K562 (cell line): ENCODE data around the gene TSC1. TPM values are rescaled to one million over a fixed set of nuclear protein-coding genes. Genes with fewer than 3 reads are reported as not detected.

Experiments used
- ATAC-seq: fragments of 200-7000 bp; cut with Tn5 transposase; 3 replicates; pipeline ENCODE4 v1.9.1; 2020; ENCODE audit warnings: moderate library complexity
- BruUV-seq: library from RNA; stranded (reverse); fragments of 400-500 nt; replicated peaks from 2 replicates; lab custom pipeline; 2021; lab: Mats Ljungman, UMichigan
- CTCF ChIA-PET: fragments of 300-600 bp; formaldehyde crosslinking; extraction: SDS; loops from one replicate; lab custom pipeline; 2021; ENCODE audit warnings: low intra/inter-chr PET ratio; lab: Yijun Ruan, JAX
- POLR2A ChIA-PET: fragments of 300-600, 350-650 bp; sonication (Branson Sonifier 250); formaldehyde crosslinking; extraction: SDS; loops from one replicate; lab custom pipeline; 2021; ENCODE audit warnings: antibody characterized with exemption, inconsistent platforms; lab: Yijun Ruan, JAX
- DNase-seq, 4 experiments: peaks; one replicate each; pipeline versions ENCODE4 v3.0.0 to v3.0.0-alpha.2; 2011 to 2018; ENCODE audit warnings: low spot score in 3 of 4, mixed read lengths in 3 of 4; ENCODE audit errors: extremely low read depth in 1 of 4
- FAIRE-seq: peaks from 2 replicates; lab custom pipeline; 2011; peaks lifted over from hg19 to GRCh38; lab: Jason Lieb, UNC
- H2AFZ ChIP-seq: 2 replicates; pipeline ENCODE4 v1.6.0; 2011; ENCODE audit warnings: low read depth, low read length, control low read depth, inconsistent platforms
- H3K27ac ChIP-seq: fragments of 200-600 bp; 3 replicates; pipeline ENCODE4 v1.8.0; 2011; ENCODE audit warnings: low read depth, mild to moderate bottlenecking, control low read depth, inconsistent platforms, low read length, moderate library complexity, mixed read lengths; ENCODE audit errors: extremely low read depth
- H3K27me3 ChIP-seq, 2 experiments: fragments of 300-600 bp in 1 of 2; 2 replicates in 1 of 2; 3 replicates in 1 of 2; pipeline versions ENCODE4 v1.6.0 to v1.8.0; 2011; ENCODE audit warnings: inconsistent platforms in 2 of 2, low read length in 2 of 2, mild to moderate bottlenecking in 1 of 2, mixed read lengths in 1 of 2, moderate library complexity in 1 of 2; ENCODE audit not compliant: control insufficient read depth in 2 of 2, insufficient read depth in 2 of 2
- H3K36me3 ChIP-seq: fragments of 300-600 bp; 3 replicates; pipeline ENCODE4 v1.8.0; 2011; ENCODE audit warnings: mild to moderate bottlenecking, low read length, inconsistent platforms; ENCODE audit not compliant: control insufficient read depth, insufficient read depth
- H3K4me1 ChIP-seq, 2 experiments: fragments of 200-600 bp in 1 of 2; replicated peaks in 1 of 2; 2 replicates in 1 of 2; 3 replicates in 1 of 2; pipeline versions ENCODE4 v1.5.1 to v1.8.0; 2011; ENCODE audit warnings: inconsistent platforms in 2 of 2, low read length in 2 of 2, mild to moderate bottlenecking in 1 of 2, mixed read lengths in 1 of 2, moderate library complexity in 1 of 2; ENCODE audit not compliant: control insufficient read depth in 2 of 2, insufficient read depth in 2 of 2
- H3K4me2 ChIP-seq: 2 replicates; pipeline ENCODE4 v1.6.1; 2011; ENCODE audit warnings: low read length, control low read depth, inconsistent platforms, mixed read lengths; ENCODE audit not compliant: insufficient read depth
- H3K4me3 ChIP-seq: fragments of 200-600 bp; sonication (generic), shearing (Covaris generic); 2 replicates; pipeline ENCODE4 v1.5.1; 2016; ENCODE audit warnings: control low read depth, inconsistent platforms
- H3K79me2 ChIP-seq: fragments of 200-600 bp; 3 replicates; pipeline ENCODE4 v1.8.0; 2011; ENCODE audit warnings: low read length, inconsistent platforms; ENCODE audit not compliant: control insufficient read depth, insufficient read depth
- H3K9ac ChIP-seq, 2 experiments: 2 replicates each; pipeline versions ENCODE4 v1.6.0 to v1.6.1; 2011; ENCODE audit warnings: low read depth in 2 of 2, low read length in 2 of 2, control low read depth in 1 of 2, inconsistent platforms in 1 of 2, mild to moderate bottlenecking in 1 of 2, mixed read lengths in 1 of 2; ENCODE audit not compliant: insufficient read depth in 1 of 2
- H3K9me1 ChIP-seq: one replicate; pipeline ENCODE4 v1.6.0; 2011; ENCODE audit warnings: inconsistent platforms, mild to moderate bottlenecking, low read length, moderate library complexity; ENCODE audit not compliant: control insufficient read depth, insufficient read depth
- H3K9me3 ChIP-seq: replicated peaks from 2 replicates; pipeline ENCODE4 v1.5.1; 2011; ENCODE audit warnings: low read depth, low read length, inconsistent platforms; ENCODE audit not compliant: control insufficient read depth, insufficient read depth
- H4K20me1 ChIP-seq: replicated peaks from 2 replicates; pipeline ENCODE4 v1.6.1; 2011; ENCODE audit warnings: low read length, inconsistent platforms, mixed read lengths; ENCODE audit not compliant: control insufficient read depth, insufficient read depth
- BCOR ChIP-seq: fragments of 450-650 bp; IDR thresholded peaks from 2 replicates; pipeline ENCODE4 v1.6.1; 2016
- CTBP1 ChIP-seq: fragments of 450-650 bp; IDR thresholded peaks from 2 replicates; pipeline ENCODE4 v1.6.1; 2016; ENCODE audit warnings: borderline replicate concordance
- DACH1 ChIP-seq: fragments of 450-650 bp; IDR thresholded peaks from 2 replicates; pipeline ENCODE4 v1.6.1; 2018; ENCODE audit not compliant: partially characterized antibody
- DDX20 ChIP-seq: fragments of 450-650 bp; IDR thresholded peaks from 2 replicates; pipeline ENCODE4 v1.6.1; 2016; ENCODE audit warnings: missing genetic modification characterization, low read depth, mild to moderate bottlenecking, missing compliant biosample characterization, moderate library complexity
- ELF2 ChIP-seq: fragments of 250-450 bp; sonication (Bioruptor Pico); IDR thresholded peaks from 2 replicates; pipeline ENCODE4 v1.5.0; 2021; ENCODE audit warnings: mild to moderate bottlenecking
- L3MBTL2 ChIP-seq: fragments of 450-650 bp; IDR thresholded peaks from 2 replicates; pipeline ENCODE4 v1.6.1; 2016; ENCODE audit warnings: mild to moderate bottlenecking, moderate library complexity
- MAFK ChIP-seq: IDR thresholded peaks from 2 replicates; pipeline ENCODE4 v1.6.1; 2011; ENCODE audit warnings: low read length, improper control_type of control experiment
- MED1 ChIP-seq: sonication (generic); formaldehyde crosslinking; IDR thresholded peaks from 2 replicates; pipeline ENCODE4 v1.8.1; 2023; ENCODE audit warnings: missing genetic modification reagents, borderline replicate concordance
- NR1H2 ChIP-seq: sonication (generic); formaldehyde crosslinking; IDR thresholded peaks from 2 replicates; pipeline ENCODE4 v1.4.0; 2020; ENCODE audit warnings: mild to moderate bottlenecking, missing genetic modification reagents
- SOX6 ChIP-seq: fragments of 450-650 bp; IDR thresholded peaks from 2 replicates; pipeline ENCODE4 v1.6.1; 2014; ENCODE audit warnings: mild to moderate bottlenecking
- SUPT5H ChIP-seq: fragments of 450-650 bp; IDR thresholded peaks from 2 replicates; pipeline ENCODE4 v1.6.1; 2016
- TBL1XR1 ChIP-seq, 2 experiments: IDR thresholded peaks; 2 replicates each; pipeline ENCODE4 v1.6.1; 2012; ENCODE audit warnings: improper control_type of control experiment in 2 of 2, low read length in 2 of 2, mild to moderate bottlenecking in 1 of 2
- ZNF133 ChIP-seq: fragments of 250-450 bp; sonication (Bioruptor Pico); IDR thresholded peaks from 2 replicates; pipeline ENCODE4 v1.4.0; 2020; ENCODE audit warnings: mild to moderate bottlenecking
- ZNF561 ChIP-seq: fragments of 450-650 bp; formaldehyde crosslinking; conservative IDR thresholded peaks from 2 replicates; pipeline ENCODE4 v1.4.0; 2020; ENCODE audit warnings: mild to moderate bottlenecking, moderate library complexity
- ZNF584 ChIP-seq: fragments of 200-800 bp; sonication (Bioruptor generic); IDR thresholded peaks from 2 replicates; pipeline ENCODE4 v1.6.1; 2016; ENCODE audit warnings: low read depth, mild to moderate bottlenecking, missing genetic modification characterization, missing compliant biosample characterization
- ZNF589 ChIP-seq: fragments of 200-800 bp; sonication (Bioruptor generic); IDR thresholded peaks from 2 replicates; pipeline ENCODE4 v1.6.1; 2016; ENCODE audit warnings: low read depth, missing genetic modification characterization, missing compliant biosample characterization
- whole genome bisulfite sequencing: fragments of 100-300 bp; shearing (Covaris generic); methylation state at CpG from one replicate; pipeline ENCODE4 v1.1.6; 2016; ENCODE audit warnings: low coverage, mixed read lengths; ENCODE audit not compliant: insufficient coverage; ENCODE audit errors: missing lambda C conversion rate; 5-methylcytosine and 5-hydroxymethylcytosine counted together
- in situ Hi-C: fragments of 300-500 bp; cut with MboI; formaldehyde crosslinking; loops from 4 replicates; pipeline ENCODE4 v1.15.0; 2018; ENCODE audit warnings: inconsistent platforms, mixed read lengths
- intact Hi-C: fragments of 100-400 bp; cut with micrococcal nuclease; formaldehyde crosslinking; loops from 2 replicates; pipeline ENCODE4 v1.14.2; 2022
- polyA plus RNA-seq, 8 experiments: library from polyadenylated mRNA; depleted of rRNA in 4 of 8; stranded (reverse) in 5 of 8; unstranded in 3 of 8; fragments of >200 nt; fragmentation: Nextera tagmentation in 2 of 8; fragmentation: Illumina TruSeq in 1 of 8; extraction: Ambion mirVana in 2 of 8; extraction: Trizol in 1 of 8; gene quantifications; 2 replicates each; pipeline versions ENCODE4 v1.2.1 to v1.2.3, GENCODE V29; 2011 to 2014; ENCODE audit warnings: inconsistent platforms in 1 of 8, missing spikeins in 1 of 8
- total RNA-seq, 7 experiments: library from RNA; depleted of rRNA in 6 of 7; stranded (reverse); fragments of >200 nt in 6 of 7; fragmentation: Illumina TruSeq in 2 of 7; extraction: Trizol in 2 of 7; gene quantifications; 2 replicates each; pipeline versions ENCODE4 v1.2.1 to v1.2.3, GENCODE V29; 2011 to 2021; ENCODE audit warnings: low replicate concordance in 1 of 7
- TF ChIP-seq, protein P1 (sequence below): sonication (generic); formaldehyde crosslinking; IDR thresholded peaks from 2 replicates; pipeline ENCODE4 v1.8.0; 2023; ENCODE audit warnings: missing genetic modification reagents, mild to moderate bottlenecking, borderline replicate concordance
- TF ChIP-seq, protein P2 (sequence below): fragments of 450-650 bp; formaldehyde crosslinking; IDR thresholded peaks from 2 replicates; pipeline ENCODE4 v1.4.0; 2020; ENCODE audit warnings: mild to moderate bottlenecking, moderate library complexity

The TSC1 gene
- total and polyA plus RNA-seq, 9 of the 15 experiments (the other 6 are each of a cell fraction or from before 2014, with no cell fraction given), result 6.9 to 37.6 (median 18.6) TPM

DNA sequence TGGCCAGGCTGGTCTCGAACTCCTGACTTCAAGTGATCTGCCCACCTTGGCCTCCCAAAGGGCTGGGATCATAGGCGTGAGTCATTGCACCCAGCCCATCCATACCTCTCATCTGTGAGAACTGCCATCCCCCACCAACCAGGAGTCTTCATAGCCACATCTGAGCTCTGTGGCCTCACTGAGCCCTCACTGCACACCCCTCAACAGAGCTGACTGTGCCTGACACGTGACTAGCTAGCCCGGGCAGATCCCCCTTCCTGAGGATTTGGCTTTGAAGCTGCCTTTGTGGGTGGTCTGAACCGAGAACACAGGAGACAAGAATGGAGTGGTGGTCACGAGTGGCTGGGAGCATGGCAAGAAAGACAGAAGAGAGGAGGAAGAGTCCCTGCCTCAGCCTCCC, 81.9 kb downstream of the TSC1 start (continued):
- TF ChIP-seq CTBP1 (no peak), ZNF589 (CRISPR knock-in tag) (no peak), ZNF561 (CRISPR knock-in tag) (no peak), DACH1 (no peak)

DNA sequence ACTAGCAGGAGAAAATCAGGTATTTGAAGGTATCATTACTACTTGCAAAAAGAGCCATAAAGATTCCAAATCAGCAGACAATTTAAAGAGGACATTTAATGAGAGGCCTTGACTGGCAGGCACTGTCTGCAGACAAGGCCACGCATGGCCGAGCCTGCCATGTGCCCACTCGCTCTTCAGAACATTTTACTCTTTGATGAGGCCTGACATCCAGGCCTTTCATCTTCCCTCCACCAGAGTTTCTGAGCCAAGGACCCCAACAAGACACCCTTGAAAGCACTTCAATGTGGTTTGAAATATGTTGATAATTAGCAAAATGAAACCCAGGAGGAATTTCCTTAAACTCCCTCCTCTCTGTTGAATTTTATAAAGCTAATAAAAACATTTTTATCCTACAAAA, 82.8 kb downstream of the TSC1 start:
- H3K9ac ChIP-seq, result no peak overlapping the region
- peaks cover 0 to 8% of the 10 kb centered on the region in 2 experiments; a peak in 1 of 5 replicates for H3K4me1 ChIP-seq
- DNase-seq, result no peak
- H3K4me3 ChIP-seq, result no peak overlapping the region
- no peak overlapping the region for H3K4me2 ChIP-seq
- no peaks in the 10 kb centered on the region for H3K9me3 ChIP-seq
- 8% methylated on average over 3 of the region's 3 CpGs for WGBS
- in situ Hi-C loops (no loop called here), intact Hi-C loops (no loop called here)
- CTCF ChIA-PET, result no interaction called here
- peaks cover 43 to 81% of the 10 kb centered on the region in 2 experiments; a peak in 4 of 5 replicates for H3K27me3 ChIP-seq
- H4K20me1 ChIP-seq, result no peaks in the 10 kb centered on the region; the same call in 1 of the 2 replicates
- no TSS peak for BruUV-seq
- no peaks in the 10 kb centered on the region for H3K9me1 ChIP-seq
- FAIRE-seq, result no peak
- no peaks in the 10 kb centered on the region for H3K36me3 ChIP-seq
- H3K79me2 ChIP-seq, result no peaks in the 10 kb centered on the region
- POLR2A ChIA-PET, result no interaction called here
- no peak for ATAC-seq
- H2AFZ ChIP-seq, result no peak overlapping the region
- no peak overlapping the region for H3K27ac ChIP-seq
- TF ChIP-seq L3MBTL2, result no peak
- no peak for TF ChIP-seq ZNF133
- TF ChIP-seq SUPT5H, result no peak
- TF ChIP-seq, protein P1, sequence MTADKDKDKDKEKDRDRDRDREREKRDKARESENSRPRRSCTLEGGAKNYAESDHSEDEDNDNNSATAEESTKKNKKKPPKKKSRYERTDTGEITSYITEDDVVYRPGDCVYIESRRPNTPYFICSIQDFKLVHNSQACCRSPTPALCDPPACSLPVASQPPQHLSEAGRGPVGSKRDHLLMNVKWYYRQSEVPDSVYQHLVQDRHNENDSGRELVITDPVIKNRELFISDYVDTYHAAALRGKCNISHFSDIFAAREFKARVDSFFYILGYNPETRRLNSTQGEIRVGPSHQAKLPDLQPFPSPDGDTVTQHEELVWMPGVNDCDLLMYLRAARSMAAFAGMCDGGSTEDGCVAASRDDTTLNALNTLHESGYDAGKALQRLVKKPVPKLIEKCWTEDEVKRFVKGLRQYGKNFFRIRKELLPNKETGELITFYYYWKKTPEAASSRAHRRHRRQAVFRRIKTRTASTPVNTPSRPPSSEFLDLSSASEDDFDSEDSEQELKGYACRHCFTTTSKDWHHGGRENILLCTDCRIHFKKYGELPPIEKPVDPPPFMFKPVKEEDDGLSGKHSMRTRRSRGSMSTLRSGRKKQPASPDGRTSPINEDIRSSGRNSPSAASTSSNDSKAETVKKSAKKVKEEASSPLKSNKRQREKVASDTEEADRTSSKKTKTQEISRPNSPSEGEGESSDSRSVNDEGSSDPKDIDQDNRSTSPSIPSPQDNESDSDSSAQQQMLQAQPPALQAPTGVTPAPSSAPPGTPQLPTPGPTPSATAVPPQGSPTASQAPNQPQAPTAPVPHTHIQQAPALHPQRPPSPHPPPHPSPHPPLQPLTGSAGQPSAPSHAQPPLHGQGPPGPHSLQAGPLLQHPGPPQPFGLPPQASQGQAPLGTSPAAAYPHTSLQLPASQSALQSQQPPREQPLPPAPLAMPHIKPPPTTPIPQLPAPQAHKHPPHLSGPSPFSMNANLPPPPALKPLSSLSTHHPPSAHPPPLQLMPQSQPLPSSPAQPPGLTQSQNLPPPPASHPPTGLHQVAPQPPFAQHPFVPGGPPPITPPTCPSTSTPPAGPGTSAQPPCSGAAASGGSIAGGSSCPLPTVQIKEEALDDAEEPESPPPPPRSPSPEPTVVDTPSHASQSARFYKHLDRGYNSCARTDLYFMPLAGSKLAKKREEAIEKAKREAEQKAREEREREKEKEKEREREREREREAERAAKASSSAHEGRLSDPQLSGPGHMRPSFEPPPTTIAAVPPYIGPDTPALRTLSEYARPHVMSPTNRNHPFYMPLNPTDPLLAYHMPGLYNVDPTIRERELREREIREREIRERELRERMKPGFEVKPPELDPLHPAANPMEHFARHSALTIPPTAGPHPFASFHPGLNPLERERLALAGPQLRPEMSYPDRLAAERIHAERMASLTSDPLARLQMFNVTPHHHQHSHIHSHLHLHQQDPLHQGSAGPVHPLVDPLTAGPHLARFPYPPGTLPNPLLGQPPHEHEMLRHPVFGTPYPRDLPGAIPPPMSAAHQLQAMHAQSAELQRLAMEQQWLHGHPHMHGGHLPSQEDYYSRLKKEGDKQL (CRISPR knock-in tag), result no peak
- no peak for TF ChIP-seq MED1
- TF ChIP-seq, protein P2, sequence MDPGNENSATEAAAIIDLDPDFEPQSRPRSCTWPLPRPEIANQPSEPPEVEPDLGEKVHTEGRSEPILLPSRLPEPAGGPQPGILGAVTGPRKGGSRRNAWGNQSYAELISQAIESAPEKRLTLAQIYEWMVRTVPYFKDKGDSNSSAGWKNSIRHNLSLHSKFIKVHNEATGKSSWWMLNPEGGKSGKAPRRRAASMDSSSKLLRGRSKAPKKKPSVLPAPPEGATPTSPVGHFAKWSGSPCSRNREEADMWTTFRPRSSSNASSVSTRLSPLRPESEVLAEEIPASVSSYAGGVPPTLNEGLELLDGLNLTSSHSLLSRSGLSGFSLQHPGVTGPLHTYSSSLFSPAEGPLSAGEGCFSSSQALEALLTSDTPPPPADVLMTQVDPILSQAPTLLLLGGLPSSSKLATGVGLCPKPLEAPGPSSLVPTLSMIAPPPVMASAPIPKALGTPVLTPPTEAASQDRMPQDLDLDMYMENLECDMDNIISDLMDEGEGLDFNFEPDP (CRISPR knock-in tag), result no peak
- TF ChIP-seq ZNF584, result no peak
- no peak for TF ChIP-seq BCOR
- no peak for TF ChIP-seq ELF2 (CRISPR knock-in tag)
- TF ChIP-seq DDX20 (tag), result no peak
- TF ChIP-seq SOX6, result no peak
- TF ChIP-seq MAFK, result no peak
- no peak for TF ChIP-seq NR1H2 (CRISPR knock-in tag)
- no peak for TF ChIP-seq TBL1XR1 (IDR thresholded peaks at IDR 0.05; ENCODE audit: low read length in 2 of 2)
